Measurements from ENCODE around the gene GPR35.

GRCh38 chr2:240619506-240620148, 5.7 kb upstream of the GPR35 start:
- TF ChIP-seq TAF1 (conservative IDR thresholded peaks at IDR 0.05) (no peak), CTCF (IDR thresholded peaks at IDR 0.05; ENCODE audit: low read depth, low read length, missing input control) (no peak)
